ENCODE measurements around the gene ZSWIM6. TPM values are rescaled to one million over a fixed set of nuclear protein-coding genes. Genes with fewer than 3 reads are reported as not detected.

ZSWIM6 gene
- total RNA-seq, 1 experiment from 2014 or later, result 3.4 TPM

DNA sequence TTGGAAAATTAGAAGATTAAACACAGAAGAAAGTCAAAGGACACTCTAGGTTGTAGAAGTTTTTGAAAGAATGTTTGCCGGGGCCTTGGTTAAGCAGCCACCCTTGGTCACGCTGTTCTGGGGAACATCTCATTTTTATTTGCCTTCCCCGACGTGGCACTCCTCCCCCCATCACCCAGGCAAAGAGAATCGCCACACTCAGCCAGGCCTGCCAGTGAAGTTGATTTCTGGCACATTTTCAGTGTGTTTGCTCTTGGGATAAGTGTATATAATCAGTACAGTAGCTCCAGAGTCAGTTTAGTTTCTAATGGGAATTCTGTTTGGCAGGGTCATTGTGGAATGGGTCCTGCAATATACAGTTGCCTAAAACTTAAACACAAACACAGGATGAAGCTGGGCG, 243.5 kb downstream of the ZSWIM6 start:
- ChIA-PET CTCF (no interaction called here), POLR2A (ENCODE audit: unreplicated experiment) (no interaction called here)
- TF ChIP-seq EZH2phosphoT487 (IDR thresholded peaks at IDR 0.05; ENCODE audit: borderline replicate concordance, low read length), result no peak
- peaks cover 4% of the 10 kb centered on the region; the same call in 1 of the 2 replicates for H3K4me1 ChIP-seq (ENCODE audit: insufficient read depth, low read length)
- H3K27me3 ChIP-seq (ENCODE audit: low read length), result no peaks in the 10 kb centered on the region
- H3K9me3 ChIP-seq (ENCODE audit: low read length), result no peaks in the 10 kb centered on the region
- H3K4me2 ChIP-seq (ENCODE audit: low read length), result no peak overlapping the region
- no peak overlapping the region for H3K9ac ChIP-seq (ENCODE audit: low read length)
- no peak overlapping the region for H3K4me3 ChIP-seq (ENCODE audit: low read length)
- DNase-seq (no peak), ATAC-seq (no peak)
- H2AFZ ChIP-seq (ENCODE audit: low read length), result no peak overlapping the region; the same call in 1 of the 2 replicates
- no peaks in the 10 kb centered on the region for H3K36me3 ChIP-seq (ENCODE audit: low read depth, low read length)
- no TSS peak for BruUV-seq (replicated peaks)
- H3K27ac ChIP-seq (ENCODE audit: low read length), result no peak overlapping the region
- H3K9me2 ChIP-seq (replicated peaks; ENCODE audit: low read length), result no peaks in the 10 kb centered on the region
- no peaks in the 10 kb centered on the region for H3K79me2 ChIP-seq (ENCODE audit: low read length)
- intact Hi-C loops (cut with micrococcal nuclease), result no loop called here
- no peaks in the 10 kb centered on the region for H4K20me1 ChIP-seq (ENCODE audit: low read length)
- no peaks in the 10 kb centered on the region for H3F3A ChIP-seq (ENCODE audit: low read length, unreplicated experiment)

DNA sequence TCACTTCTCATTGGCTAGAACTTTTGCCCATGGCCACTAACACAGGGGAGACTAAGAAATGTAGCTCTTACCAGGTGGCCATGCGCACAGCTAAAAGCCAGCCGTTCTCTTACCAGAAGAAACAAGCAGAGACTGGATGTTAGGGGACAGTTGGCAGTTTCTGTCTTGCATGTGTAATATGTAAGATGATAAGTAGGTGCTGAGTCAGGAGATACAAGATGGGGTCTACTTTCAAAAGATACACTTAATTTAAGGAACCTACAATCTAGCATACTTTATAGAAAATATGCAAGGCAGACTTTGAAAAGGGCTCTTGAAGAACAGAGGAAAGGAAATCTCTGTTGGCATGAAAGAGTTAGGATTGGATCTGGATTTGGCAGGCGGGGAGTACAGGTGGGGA, 244.5 kb downstream of the ZSWIM6 start:
- H3K9ac ChIP-seq (ENCODE audit: low read length), result no peak overlapping the region
- H3K79me2 ChIP-seq (ENCODE audit: low read length), result no peaks in the 10 kb centered on the region
- no peaks in the 10 kb centered on the region for H3K9me3 ChIP-seq (ENCODE audit: low read length)
- no peak overlapping the region for H3K27ac ChIP-seq (ENCODE audit: low read length)
- H3K36me3 ChIP-seq (ENCODE audit: low read depth, low read length), result no peaks in the 10 kb centered on the region
- no peaks in the 10 kb centered on the region for H3K27me3 ChIP-seq (ENCODE audit: low read length)
- intact Hi-C loops (cut with micrococcal nuclease), result no loop called here
- no peak overlapping the region for H3K4me3 ChIP-seq (ENCODE audit: low read length)
- H3F3A ChIP-seq (ENCODE audit: low read length, unreplicated experiment), result no peaks in the 10 kb centered on the region
- no peaks in the 10 kb centered on the region for H3K9me2 ChIP-seq (replicated peaks; ENCODE audit: low read length)
- H2AFZ ChIP-seq (ENCODE audit: low read length), result no peak overlapping the region
- BruUV-seq (replicated peaks), result no TSS peak
- TF ChIP-seq EZH2phosphoT487 (IDR thresholded peaks at IDR 0.05; ENCODE audit: borderline replicate concordance, low read length), result no peak
- TF ChIP-seq EZH2 (IDR thresholded peaks at IDR 0.05; ENCODE audit: low read length, unreplicated experiment), result no peak
- TF ChIP-seq, protein P1, sequence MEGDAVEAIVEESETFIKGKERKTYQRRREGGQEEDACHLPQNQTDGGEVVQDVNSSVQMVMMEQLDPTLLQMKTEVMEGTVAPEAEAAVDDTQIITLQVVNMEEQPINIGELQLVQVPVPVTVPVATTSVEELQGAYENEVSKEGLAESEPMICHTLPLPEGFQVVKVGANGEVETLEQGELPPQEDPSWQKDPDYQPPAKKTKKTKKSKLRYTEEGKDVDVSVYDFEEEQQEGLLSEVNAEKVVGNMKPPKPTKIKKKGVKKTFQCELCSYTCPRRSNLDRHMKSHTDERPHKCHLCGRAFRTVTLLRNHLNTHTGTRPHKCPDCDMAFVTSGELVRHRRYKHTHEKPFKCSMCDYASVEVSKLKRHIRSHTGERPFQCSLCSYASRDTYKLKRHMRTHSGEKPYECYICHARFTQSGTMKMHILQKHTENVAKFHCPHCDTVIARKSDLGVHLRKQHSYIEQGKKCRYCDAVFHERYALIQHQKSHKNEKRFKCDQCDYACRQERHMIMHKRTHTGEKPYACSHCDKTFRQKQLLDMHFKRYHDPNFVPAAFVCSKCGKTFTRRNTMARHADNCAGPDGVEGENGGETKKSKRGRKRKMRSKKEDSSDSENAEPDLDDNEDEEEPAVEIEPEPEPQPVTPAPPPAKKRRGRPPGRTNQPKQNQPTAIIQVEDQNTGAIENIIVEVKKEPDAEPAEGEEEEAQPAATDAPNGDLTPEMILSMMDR (conservative IDR thresholded peaks at IDR 0.05; ENCODE audit: low read depth, low read length), result no peak
- ATAC-seq, result no peak
- H3K4me1 ChIP-seq (ENCODE audit: insufficient read depth, low read length), result peaks cover 4% of the 10 kb centered on the region; the same call in 1 of the 2 replicates
- no peak for DNase-seq
- H4K20me1 ChIP-seq (ENCODE audit: low read length), result no peaks in the 10 kb centered on the region
- POLR2A ChIA-PET (ENCODE audit: unreplicated experiment), result no interaction called here
- CTCF ChIA-PET, result no interaction called here
- H3K4me2 ChIP-seq (ENCODE audit: low read length), result no peak overlapping the region

DNA sequence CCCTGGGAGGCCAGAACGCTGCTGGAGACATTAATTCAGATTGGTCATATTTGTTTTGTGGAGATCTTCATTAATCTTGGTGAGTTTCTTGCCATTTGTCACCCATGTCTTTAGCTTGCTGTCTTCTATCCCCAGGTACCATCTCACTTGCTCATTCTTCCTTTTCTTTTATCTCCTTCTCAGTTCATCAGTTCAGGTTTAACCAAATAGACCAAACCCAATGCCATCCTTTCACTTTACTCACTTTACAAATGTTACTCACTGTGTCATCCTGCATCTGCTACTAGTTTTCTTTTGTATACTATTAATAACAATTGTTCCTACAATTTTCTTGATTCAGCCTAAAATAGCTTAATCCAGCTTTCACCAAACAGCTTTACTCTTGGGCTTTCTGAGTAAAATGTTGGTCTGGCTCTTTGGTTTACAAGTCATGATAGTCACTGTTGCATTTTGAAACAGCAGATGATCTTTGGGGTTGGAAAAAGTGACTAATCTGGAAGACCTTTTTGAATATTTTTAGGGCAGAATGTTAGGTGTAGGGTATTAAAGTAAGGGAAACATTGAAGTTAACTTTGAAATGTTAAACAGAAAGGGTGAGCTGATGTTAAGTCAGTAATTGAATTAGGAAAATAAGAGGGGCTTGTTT, 246.9 kb downstream of the ZSWIM6 start:
- peaks cover 4% of the 10 kb centered on the region; the same call in 1 of the 2 replicates for H3K4me1 ChIP-seq (ENCODE audit: insufficient read depth, low read length)
- BruUV-seq (replicated peaks), result no TSS peak
- H2AFZ ChIP-seq (ENCODE audit: low read length), result no peak overlapping the region
- no peaks in the 10 kb centered on the region for H4K20me1 ChIP-seq (ENCODE audit: low read length)
- no peak for TF ChIP-seq EZH2phosphoT487 (IDR thresholded peaks at IDR 0.05; ENCODE audit: borderline replicate concordance, low read length)
- TF ChIP-seq, protein P1 (conservative IDR thresholded peaks at IDR 0.05; ENCODE audit: low read depth, low read length), result no peak
- TF ChIP-seq EZH2 (IDR thresholded peaks at IDR 0.05; ENCODE audit: low read length, unreplicated experiment), result no peak
- intact Hi-C loops (cut with micrococcal nuclease), result no loop called here
- no peak overlapping the region for H3K4me3 ChIP-seq (ENCODE audit: low read length)
- no peaks in the 10 kb centered on the region for H3K36me3 ChIP-seq (ENCODE audit: low read depth, low read length)
- CTCF ChIA-PET, result no interaction called here
- H3K27me3 ChIP-seq (ENCODE audit: low read length), result no peaks in the 10 kb centered on the region
- no peak for DNase-seq
- H3K9ac ChIP-seq (ENCODE audit: low read length), result no peak overlapping the region
- no peaks in the 10 kb centered on the region for H3K9me2 ChIP-seq (replicated peaks; ENCODE audit: low read length)
- no peak overlapping the region for H3K27ac ChIP-seq (ENCODE audit: low read length)
- no peak overlapping the region for H3K4me2 ChIP-seq (ENCODE audit: low read length)
- no peaks in the 10 kb centered on the region for H3K9me3 ChIP-seq (ENCODE audit: low read length)
- POLR2A ChIA-PET (ENCODE audit: unreplicated experiment), result no interaction called here
- H3F3A ChIP-seq (ENCODE audit: low read length, unreplicated experiment), result no peaks in the 10 kb centered on the region
- no peak for ATAC-seq
- H3K79me2 ChIP-seq (ENCODE audit: low read length), result no peaks in the 10 kb centered on the region

Measured in PC-3 (cell line).